HuH-7 (cell line): ENCODE data around the gene PCGF3.

Experiments used
- DNase-seq: peaks from one replicate; pipeline ENCODE4 v3.0.0; 2011; ENCODE audit warnings: low spot score

Gene PCGF3, protein sequence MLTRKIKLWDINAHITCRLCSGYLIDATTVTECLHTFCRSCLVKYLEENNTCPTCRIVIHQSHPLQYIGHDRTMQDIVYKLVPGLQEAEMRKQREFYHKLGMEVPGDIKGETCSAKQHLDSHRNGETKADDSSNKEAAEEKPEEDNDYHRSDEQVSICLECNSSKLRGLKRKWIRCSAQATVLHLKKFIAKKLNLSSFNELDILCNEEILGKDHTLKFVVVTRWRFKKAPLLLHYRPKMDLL

DNA sequence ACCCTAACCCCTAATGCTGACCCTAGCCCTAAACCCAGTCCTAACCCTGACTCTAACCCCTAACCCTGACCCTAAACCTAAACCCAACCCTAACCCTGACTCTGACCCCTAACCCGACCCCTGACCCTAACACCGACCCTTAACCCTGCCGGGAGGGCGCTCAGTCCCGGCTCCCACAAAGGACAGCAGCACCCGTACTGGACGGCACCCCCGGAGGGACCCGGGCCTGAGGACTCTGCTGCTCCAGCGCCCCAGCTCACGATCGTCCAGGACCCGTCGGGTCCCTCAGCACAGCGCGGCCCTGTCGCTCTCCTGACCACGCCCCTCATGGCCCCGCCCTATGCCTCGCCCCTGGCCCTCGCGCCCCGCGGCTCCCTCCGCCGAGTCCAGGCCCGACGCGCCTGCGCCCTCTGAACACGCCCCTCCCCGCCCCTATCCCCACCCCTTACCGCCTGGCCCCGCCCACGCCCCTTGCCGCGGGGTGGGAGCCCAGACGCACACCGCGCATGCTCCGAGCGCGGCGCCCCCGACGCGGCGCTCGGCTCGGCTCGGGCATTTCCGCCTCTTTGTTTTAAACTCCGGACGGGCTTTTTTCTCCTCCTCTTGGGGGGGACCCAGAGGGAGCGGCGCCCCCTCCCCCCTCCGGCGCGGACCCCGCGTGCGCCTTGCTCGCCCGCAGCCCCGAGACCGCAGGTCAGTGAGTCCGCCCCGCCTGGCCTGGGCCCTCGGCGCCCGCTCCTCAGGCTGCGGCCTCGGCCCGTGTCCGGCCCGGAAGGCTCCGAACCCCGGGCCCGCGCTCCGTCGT lies at the start of gene PCGF3:
PCGF3 (plus strand) TSS at position 555 of the 805 bp plus-strand sequence. CDS start 27,849 bp downstream, outside the sequence.
- DNase-seq: peak; percentile 99

DNA sequence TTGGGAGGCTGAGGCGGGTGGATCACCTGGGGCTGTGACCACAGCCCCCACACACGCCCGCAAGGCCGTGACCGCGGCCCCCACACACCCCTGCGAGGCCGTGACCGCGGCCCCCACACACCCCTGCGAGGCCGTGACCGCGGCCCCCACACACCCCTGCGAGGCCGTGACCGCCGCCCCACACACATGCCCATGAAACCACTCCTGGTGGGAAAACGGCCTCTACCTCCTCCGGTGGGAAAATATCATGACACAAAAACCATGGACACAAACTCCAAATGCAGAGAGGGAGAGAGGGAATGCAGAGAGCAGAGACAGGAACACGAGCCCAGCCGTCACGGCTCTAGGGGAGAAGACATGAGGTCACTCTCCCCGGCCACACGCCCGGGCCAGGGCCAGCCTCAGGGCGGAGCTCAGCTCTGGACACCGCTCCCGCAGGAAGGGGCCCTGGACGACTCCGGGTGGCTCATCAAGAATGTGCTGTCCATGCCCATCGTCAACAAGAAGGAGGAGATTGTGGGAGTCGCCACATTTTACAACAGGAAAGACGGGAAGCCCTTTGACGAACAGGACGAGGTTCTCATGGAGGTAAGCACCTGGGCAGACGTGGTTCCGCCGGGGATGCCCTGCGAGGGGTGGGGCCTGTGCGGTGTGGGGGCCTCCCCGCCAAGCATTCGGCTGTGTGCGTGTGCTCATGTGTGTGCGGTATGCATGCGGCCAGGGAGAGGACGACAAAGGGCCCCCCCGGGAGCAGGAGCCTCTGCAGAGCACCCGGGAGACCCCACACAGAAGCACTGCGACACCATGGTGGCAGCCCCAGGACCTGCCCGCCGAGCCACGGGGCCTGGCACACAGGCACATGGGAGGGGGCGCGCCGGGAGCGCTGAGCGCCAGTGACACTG lies 48.9 kb upstream of the PCGF3 start:
- DNase-seq: no peak

DNA sequence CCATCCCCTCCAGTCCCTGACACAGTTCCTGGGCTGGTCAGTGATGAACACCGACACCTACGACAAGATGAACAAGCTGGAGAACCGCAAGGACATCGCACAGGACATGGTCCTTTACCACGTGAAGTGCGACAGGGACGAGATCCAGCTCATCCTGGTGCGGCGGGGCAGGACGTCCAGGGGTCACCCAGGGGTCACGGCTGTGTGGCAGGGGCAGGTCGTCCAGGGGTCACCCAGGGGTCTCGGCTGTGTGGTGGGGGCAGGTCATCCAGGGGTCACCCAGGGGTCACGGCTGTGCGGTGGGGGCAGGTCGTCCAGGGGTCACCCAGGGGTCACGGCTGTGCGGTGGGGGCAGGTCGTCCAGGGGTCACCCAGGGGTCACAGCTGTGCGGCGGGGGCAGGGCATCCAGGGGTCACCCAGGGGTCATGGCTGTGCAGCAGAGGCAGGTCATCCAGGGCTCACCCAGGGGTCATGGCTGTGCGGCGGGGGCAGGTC lies 48.2 kb upstream of the PCGF3 start:
- no peak for DNase-seq

DNA sequence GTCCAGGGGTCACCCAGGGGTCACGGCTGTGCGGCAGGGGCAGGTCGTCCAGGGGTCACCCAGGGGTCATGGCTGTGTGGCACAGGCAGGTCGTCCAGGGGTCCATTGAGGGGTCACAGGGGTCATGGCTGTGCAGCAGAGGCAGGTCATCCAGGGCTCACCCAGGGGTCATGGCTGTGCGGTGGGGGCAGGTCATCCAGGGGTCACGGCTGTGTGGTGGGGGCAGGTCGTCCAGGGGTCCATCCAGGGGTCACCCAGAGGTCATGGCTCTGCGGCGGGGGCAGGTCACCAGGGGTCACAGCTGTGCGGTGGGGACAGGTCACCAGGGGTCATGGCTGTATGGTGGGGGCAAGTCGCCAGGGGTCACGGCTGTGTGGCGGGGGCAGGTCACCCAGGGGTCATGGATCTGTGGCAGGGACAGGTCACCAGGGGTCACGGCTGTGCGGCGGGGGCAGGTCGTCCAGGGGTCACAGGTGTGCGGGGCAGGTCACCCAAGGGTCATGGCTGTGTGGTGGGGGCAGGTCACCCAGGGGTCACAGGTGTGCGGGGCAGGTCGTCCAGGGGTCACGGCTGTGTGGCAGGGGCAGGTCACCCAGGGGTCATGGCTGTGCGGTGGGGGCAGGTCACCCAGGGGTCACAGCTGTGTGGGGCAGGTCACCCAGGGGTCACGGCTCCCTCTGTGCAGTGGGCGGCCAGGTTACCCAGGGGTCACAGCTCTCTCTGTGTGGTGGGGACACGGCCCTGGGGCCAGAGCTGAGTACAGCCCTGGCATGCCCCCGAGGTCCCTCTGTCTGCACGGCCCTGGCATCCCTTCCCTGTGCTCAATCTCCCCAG lies 47.6 kb upstream of the PCGF3 start:
- no peak for DNase-seq

DNA sequence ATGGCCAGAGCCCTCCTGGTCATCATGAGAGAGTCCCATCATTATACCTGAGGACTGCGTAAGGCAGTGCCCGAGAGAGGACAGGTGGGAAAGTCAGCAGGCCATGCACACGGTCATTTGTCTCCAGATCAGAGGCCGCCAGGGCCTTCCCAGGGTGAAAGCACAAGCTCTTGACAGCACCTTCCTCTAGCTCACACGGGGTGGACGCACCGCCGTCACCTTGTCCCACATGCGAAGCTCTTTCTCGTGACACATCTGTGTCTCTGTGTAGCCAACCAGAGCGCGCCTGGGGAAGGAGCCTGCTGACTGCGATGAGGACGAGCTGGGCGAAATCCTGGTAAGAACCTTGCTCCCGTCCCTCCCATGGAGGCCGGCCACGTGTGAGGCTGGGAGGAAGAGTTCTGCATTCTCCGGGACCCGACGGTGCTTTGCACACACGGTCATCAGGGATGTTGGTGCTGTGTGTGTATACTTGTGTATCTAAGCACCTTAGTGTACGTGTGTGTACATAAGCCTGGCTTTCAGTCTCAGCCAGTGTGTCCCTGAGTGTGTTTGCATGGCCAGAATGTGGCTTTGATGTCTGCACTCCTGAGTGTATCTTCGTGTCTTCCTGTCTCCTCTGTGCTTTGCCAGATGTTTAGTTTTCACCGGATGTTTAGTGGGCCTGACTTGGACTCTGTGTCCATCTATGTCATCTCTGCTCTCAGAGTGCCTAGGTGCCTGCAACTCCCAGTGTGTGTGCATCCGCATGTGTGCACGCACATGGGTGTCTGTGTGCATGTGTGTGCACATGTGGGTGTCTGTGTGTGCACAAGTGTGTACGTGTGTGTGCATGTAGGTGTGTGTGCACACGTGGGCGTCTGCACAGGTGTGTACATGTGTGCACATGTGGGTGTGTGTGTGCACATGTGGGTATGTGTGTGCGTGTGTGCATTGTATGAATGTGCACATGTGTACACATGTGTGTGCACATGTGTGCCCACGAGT lies 46.7 kb upstream of the PCGF3 start:
- no peak for DNase-seq

DNA sequence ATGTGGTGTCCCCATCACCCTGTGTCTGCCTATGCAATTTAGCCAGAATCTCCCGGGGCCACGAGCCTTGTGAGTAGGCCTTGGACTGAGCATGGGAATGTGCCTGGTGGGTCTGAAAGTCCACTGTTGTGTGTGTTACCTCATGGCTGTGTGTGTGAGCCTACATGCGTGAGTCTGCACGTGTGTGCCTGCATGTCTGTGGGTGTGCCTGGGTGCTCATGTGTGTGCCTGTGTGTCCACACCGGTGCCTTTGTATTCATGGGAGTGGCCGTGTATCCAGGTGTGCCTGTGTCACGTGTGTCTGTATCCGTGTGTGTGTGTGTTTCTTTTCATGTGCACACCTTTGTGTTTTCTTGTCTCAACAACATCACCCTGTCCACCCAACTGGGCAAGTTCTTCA lies 45.8 kb upstream of the PCGF3 start:
- DNase-seq: no peak

GRCh38 chr4:660401-660800 lies 45.2 kb upstream of the PCGF3 start:
- DNase-seq: no peak

DNA sequence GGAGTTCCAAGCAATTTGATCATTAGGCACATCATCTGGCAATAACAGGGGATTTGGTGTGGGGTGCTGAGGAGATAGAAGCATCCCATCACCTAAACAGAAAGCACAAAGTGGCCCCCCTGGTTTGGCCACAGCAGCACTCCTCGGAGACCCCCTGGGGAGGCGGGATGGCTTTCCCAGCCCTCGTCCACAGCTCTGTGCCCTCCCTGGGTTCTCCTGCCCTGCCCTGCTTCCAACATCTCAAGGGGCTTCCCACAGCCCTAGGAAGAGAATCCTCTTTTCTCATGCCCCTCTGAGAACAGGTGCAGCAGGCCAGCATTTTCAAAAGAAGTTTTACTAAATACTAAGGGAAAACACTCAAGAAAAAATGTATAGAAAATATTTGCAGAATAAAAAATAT lies 44.4 kb upstream of the PCGF3 start:
- no peak for DNase-seq

- DNase-seq: no peak
These were observed 43.5 kb upstream of the PCGF3 start for GRCh38 chr4:661881-662761.

DNA sequence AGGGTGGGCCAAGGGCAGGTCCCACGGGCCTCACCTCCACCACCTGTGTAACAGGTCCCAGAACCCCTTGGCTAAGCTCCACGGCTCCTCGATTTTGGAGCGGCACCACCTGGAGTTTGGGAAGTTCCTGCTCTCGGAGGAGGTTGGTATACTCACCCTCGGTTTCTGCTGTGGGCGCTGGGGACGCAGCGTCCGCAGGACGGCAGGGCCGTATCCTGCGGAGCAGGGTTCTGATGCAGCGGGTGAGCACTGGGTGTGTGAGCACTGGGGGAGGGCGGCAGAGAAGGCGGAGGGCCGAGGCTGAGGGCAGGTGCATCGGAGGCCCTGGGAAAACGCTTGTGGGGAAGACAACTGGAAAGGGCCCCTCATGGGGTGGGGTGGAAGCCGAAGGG lies 42.6 kb upstream of the PCGF3 start:
- no peak for DNase-seq

DNA sequence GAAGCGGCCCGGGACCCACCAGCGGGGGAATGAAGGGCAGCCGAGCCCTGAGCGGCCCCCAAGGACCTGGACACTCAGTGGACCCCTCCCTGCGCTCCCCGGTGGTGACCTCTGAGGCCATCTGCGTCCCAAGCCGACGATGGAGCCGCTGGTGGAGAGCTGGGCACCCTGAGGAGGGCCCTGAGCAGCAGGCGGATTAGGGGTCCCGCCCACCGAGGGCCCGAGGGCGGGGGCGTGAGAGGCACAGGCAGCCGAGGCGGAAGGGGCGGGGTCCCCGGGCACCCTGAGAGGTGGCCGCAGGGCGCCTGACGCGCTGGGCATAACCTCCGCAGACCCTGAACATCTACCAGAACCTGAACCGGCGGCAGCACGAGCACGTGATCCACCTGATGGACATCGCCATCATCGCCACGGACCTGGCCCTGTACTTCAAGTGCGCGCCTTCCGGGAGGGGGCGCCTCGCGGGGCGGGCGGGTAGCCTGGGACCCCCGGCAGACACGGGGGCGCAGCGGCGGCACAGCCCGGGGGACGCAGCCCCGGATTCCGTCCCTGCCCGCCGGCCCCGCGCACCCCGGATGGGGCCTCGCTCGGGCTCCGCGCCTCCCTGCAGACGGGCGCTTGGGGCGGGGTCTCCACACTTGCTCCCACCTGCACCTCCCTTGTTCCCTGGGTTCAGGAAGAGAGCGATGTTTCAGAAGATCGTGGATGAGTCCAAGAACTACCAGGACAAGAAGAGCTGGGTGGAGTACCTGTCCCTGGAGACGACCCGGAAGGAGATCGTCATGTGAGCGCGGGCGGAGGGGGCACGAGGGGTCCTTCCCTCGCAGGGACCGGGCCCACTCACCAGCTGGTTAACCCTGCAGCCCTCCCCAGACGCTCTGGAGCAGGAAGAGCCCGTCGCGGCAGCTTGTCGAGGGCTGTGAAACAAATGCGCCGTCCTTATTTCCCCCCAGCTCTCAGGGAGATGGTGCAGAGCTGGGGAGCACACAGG lies 41.9 kb upstream of the PCGF3 start:
- no peak for DNase-seq

DNA sequence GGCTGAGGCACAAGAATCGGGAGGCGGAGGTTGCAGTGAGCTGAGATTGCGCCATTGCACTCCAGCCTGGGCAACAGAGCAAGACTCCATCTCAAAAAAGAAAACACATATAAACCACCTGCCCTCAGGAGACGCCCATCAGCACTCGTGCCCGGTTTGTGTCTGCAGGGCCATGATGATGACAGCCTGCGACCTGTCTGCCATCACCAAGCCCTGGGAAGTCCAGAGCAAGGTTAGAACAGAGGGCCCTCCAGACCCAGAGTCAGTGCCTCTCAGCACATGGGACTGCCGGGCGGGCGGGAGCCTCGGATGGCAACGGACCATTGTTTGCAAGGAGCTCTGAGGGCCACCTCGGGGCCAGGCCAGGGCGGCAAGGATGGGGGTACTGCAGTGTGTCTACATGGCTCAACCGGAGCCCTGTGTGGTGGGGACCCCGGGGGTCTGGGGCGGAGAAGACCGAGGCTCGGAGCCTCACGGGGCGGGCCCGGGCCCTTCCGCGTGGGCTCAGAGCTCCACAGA lies 40.9 kb upstream of the PCGF3 start:
- no peak for DNase-seq

DNA sequence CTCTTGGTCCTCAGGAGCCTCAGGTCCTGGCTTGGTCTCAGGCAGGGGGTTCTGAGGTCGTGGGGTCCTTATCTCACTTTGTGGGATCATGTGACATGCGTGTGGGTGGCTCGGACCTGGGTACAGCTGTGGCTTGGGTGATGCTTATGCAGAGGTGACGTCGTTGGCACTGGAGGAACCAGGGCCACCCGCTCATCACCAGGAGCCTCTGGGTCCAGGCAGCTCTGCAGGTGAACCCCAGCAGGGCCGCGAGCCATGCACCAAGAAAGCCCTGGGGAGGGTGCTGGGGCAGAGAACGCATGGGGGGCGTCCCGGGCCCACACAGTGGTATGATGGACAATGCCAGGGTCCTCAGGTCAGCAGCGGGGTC lies 40.3 kb upstream of the PCGF3 start:
- DNase-seq: no peak

- DNase-seq: no peak
These were observed 39.7 kb upstream of the PCGF3 start for GRCh38 chr4:665751-666435.

DNA sequence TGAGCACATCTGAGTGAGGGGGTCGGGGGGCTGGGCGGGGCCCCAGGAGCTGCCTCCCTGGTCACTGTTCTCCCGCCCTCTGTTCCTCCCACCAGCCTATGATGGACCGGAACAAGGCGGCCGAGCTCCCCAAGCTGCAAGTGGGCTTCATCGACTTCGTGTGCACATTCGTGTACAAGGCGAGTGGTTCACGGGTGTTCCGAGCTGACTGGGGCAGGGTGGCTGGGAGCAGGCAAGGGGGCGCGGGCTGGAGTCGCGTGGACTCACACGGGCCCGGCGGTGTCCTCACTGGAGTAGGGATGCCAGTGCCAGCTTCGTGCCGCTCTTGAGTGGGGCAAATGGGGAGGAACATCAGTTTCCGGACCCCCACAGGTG lies 39.2 kb upstream of the PCGF3 start:
- DNase-seq: no peak

DNA sequence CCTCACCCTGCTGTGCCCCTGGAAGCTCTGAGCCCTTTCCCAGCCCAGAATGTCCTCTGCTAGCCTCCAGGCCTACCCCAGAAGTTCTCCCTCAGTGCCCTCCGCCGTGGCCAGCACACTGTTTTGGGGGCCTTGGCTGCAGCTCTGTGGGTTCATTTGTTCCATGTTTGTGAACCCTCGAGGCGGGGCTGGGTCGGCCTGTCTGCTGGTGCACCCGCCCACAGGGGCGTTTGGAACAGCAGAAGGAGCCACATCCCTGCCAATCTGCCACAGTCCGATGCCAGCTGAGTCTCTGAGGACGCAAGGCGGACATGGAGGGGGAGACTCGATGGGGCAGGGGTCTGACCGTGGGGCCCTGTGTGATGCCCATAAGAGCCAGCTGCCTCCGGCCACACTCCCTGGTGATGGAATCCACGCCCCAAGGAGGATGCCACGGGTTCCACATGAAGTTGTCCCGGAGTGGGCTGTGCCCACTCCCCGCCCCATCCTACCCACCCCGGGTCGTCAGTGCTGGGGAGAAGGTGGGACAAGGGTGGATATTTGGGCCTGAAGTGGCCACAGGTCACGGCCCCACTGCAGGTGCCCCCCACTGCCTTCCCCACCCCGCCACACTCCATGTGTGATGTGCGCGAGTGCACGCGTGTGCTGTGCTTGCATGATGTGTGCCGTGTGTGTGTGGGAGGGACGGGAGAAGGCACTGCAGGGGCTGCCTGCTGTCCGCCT lies 38.6 kb upstream of the PCGF3 start:
- DNase-seq: no peak

DNA sequence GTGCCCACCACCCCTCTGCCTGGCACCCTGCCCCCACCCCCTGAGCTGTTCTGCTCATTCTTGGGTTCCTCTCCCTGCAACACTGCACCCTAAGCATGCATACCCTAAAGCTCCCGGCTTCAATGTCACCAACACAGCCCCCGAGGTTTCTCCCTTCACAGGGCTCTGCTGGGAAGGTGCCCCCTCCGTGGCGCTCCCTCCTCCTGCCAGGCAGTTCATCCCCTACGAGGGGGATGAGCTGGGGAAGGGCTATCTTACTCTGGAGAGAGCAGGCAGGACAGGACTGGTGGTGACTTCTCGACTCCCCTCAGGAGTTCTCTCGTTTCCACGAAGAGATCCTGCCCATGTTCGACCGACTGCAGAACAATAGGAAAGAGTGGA lies 38.1 kb upstream of the PCGF3 start:
- DNase-seq: no peak
